SHP77 treated with DMSO at 0.1 percent for 48 hours (cell line): ENCODE data around the gene ANKS1A.
"Not testable (repeated sequence)": the region's sequence is repeated elsewhere in the genome, so short reads cannot be mapped to it uniquely, and the experiment has no call there.

Experiments
- DNase-seq: peaks from one replicate; lab custom pipeline; 2025; lab: John Stamatoyannopoulos, UW

Gene ANKS1A

DNA sequence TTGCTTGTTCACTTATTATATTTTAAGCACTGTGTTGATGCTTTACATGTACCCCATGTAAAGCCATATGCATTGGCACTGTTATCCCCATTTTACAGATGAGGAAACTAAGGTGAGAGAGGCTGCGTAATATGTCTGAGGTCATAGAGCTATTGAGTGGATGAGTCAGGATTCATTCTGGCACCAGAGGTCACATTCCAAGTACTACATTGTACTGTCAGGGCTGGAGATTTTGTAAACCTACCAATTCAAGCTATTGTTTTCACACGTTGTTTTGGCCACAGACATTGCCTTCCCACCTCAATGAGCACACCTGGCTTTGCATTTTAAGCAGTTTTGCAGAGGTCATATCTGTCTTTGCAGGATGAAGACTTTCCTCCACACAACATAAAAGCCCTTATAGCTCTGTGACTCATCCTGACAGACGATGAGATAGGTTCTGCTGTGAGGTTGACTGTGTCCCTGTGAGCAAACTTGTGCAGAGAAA is 33.2 kb downstream of the ANKS1A start:
- DNase-seq: no peak

DNA sequence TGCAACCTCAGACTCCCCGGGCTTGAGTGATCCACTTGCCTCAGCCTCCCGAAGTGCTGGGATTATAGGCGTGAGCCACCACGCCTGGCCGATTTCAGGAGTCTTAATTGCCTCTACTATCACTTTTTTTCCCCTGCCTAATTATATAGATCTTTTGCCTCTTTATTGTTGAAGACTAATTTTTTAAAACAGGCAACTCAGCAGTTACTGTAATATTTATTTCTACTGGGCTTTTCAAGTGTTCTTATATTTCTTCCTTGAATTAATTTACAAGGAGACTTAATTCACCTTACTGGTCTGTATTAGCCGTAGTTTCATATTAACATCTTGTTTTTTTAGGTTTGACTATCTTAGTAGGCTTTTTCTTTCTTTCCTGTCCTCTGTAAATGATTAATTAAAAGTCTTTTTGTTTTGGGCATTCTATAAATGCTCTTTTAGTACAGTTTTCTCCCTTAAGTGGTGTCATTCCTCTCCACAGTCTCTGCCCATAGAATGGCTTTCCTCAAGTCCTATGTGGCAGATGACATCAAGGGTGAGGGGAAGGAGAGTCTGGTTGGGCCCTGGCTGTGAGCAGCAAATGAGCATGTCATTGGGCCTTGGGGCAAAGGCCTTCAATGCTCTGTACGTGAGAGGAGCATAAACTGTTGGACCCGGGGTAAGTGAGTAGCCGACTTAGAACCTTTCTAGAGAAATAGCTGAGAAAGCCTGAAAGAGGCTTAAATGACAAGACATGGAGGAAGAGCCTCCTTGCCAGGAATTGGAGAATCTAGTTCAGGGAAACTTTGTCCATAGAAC is 36.0 kb downstream of the ANKS1A start:
- DNase-seq: no peak

DNA sequence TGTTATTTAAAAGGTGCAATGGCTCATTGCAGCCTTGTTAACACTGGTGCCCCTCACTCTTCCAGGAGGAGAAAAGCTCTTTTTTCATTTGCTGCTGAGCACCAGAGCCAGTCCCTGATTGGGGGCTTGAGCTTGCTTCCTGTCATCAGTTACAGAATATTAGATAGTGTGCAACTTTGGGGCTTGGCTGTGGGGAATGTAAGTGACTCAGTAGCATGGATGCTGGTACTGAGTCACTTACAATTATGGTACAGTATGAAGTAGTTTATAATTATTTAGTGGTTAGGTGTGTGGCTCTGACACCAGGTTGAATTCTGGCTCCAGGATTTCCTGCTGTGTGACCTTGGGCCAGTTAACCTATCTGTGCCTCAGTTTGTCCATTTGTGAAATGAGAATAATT is 37.6 kb downstream of the ANKS1A start:
- DNase-seq: no peak

DNA sequence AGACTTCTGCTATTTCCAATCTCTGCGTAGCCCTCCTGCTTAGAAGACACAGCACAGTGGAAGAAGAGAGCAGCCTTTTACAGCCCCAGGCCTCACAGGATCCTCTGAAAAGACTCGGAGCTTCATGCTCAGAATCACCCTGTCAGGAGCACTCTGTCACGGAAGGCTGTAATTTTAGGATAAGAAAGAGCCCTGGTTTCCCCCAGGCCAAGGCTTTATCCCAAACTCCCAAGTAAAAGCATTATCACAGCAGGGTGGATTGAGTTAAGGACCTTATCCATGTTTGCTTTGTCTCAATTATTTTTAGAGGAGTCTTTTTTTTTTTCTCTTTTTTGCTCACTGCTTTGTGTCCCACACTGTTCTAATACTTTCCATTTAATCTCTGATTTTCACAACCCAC is 39.2 kb downstream of the ANKS1A start:
- DNase-seq: no peak

DNA sequence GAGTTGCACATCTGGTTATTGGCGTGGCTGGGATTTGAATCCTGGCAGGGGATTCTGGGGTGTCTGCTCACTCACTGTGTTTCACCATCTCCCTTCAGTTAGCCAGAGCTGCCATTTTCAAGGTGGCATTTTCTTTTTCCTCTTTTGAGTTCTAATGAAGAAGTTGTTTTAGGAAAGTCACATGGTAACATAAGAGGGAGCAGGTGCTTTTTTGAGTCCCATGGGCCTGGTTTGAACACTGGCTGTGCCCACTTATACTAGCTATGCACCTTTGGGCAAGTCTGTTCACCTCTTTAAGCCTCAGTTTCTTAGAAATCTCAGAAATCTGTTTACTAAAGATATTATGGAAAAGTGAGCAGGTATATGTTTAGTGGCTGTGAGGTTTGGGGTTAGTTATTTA is 39.6 kb downstream of the ANKS1A start:
- DNase-seq: no peak

DNA sequence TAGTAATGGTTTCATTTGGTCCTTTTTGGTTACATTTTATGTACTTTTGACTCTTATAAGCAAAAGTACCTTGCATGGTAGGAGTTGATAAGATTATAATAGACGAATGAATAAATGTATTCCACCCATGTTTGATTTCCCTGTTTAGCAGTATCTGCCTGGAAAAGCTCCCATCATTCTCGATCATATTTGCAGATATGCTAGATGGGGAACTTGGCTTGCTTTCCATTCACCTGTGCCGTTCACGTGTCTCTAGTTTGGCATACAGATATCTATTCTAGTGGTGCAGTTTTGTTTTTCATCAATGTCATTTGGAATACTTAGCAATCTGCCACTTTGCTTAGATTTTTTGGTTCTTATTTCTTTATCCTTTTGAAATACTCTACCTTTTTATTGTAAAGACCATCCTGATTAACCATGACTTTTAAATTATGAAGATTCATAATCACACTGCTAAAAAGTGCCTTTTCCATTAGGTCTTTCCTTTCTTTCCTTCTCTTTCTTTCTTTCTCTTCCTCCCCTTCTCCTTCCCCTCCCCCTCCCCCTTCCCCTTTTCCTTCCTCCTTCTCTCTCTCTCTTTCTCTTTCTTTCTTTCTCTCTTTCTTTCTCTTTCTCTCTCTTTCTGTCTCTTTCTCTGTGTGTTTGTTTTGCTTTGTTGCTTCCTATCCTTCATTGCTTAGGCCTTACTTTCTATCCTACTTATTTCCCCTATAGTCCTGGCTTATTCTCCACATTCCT is 40.4 kb downstream of the ANKS1A start:
- DNase-seq: no peak

DNA sequence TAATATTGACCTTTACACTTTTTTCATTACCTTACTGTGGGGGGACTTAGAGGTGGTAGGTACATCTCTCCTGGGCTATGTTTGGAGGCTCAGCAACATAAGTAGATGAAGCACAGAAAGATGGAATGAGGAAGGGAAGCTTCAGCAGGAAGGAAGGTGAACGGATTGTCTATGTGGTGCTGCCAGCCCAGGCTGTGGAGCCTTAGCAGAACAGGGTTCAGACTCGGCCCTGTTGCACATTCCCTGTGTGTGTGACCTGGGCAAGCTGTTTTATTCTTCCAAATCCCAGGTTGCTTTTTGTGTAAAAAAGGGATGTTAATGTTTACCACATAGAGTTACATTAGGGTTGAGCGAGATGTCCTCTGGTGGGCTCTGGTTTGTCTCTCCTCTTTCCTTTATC is 41.2 kb downstream of the ANKS1A start:
- DNase-seq: no peak

DNA sequence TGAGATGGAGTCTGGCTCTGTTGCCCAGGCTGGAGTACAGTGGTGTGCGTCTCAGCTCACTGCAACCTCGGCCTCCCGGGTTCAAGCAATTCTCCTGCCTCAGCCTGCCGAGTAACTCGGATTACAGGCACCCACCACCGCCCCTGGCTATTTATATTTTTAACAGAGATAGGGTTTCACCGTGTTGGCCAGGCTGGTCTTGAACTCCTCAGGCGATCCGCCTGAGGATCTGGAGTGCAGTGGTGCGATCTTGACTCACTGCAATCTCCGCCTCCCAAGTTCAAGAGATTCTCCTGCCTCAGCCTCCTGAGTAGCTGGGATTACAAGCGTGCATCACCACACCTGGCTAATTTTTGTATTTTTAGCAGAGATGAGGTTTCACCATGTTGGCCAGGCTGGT is 43.1 kb downstream of the ANKS1A start:
- not testable (repeated sequence) for DNase-seq

DNA sequence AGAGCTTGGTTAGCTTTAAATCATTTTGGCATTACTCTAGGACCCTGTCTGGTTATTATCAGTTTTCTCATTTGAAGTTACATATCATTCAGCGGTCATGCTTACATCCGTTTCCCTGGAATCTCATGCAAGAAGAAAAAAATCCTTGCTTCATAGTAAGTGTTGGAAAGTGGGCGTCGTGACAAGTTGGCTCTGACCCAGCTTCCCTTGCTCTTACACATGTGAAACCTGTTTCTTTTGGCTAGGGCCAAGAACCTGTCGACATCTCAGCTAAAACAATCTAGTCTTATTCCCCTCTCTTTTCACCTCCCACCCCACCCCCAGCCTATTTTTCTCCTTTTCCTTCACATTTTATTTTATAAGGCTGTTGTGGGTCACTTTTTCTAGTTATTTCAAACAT is 45.5 kb downstream of the ANKS1A start:
- DNase-seq: no peak

DNA sequence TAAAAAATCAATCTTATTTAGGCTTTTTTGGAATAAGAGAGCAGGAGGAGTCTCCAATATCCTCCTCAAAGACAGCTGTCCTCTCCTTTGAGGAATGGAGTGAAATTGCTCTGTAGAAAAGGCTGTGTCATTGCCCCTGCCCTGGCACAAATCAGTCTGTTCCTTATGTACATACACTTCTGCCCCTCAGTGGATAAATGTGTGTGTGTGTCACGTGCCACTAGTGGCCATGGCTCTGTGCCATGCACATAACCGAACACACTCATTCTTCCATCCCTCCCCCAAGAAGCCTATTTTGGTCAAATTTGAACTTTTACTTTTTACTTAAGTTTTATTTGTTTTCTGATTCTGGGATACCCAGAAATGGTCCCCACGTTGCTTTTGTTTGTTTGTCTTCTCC is 49.2 kb downstream of the ANKS1A start:
- no peak for DNase-seq

DNA sequence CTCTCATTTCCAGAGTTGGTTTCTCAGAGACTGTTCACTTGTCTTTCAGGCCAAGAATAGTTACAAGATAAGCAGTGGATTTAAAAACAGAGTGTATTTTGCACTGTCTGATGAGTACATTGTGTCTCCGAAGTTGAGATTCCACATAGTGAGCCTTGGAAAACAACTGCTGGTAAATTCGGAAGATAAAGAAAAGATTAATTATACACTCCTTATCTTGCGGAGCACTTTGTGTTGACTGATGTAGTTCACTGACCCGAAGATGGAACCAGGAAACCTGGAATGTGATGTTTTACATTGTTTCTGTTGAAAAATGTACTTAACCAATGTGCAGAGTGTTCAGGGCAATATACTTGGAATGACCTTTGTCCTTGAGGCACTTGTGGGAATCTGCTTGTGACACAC is 51.0 kb downstream of the ANKS1A start:
- no peak for DNase-seq

DNA sequence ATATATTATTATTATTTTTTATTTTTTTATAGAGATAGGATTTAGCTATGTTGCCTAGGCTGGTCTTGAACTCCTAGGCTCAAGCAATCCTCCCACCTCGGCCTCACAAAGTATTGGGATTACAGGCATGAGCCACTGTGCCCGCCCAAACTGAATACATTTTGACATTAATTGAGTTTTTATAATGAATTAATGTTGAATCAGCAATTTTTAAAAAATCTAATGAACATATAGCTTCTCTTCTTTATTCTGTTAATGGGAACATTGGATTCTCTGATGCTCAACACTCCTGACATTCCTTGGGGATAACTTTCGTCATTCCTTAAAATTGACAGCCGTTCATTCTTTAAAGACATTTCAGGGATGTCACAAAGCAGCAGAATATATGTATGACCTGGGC is 52.4 kb downstream of the ANKS1A start:
- DNase-seq: no peak

DNA sequence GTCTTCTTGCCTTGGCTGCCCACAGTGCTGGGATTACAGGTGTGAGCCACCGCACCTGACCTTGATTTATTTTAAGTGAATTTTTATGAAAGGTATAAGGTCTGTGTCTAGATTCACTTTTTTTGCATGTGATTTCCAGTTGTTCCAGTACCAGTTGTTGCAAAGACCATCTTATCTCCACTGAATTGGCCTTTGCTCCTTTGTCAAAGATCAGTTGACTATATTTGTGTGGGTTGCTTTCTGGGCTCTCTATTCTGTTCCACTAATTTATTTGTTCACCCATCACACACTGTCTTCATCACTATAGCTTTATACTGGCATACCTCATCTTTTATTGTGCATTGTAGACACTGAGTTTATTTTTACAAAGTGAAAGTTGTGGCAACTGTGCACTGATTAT is 56.3 kb downstream of the ANKS1A start:
- no peak for DNase-seq

DNA sequence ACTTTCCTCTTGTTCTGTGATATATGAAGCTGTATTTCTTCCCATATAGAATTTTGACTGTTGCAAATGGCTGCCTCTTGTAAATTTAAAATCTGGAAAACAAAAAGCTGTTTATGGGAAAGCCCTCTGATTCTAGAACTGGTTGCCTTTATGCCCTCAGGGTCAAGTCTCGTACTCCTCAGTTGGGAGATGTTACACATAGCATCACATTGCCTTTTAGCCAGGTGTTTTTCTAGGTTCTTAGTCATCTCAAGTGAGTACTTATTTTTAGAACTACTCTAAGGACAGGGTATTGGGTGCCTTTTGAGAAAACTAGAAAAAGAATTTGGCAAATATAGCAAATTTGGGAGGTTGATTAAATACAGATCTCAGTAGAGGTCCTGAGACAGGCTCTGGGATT is 58.5 kb downstream of the ANKS1A start:
- no peak for DNase-seq

DNA sequence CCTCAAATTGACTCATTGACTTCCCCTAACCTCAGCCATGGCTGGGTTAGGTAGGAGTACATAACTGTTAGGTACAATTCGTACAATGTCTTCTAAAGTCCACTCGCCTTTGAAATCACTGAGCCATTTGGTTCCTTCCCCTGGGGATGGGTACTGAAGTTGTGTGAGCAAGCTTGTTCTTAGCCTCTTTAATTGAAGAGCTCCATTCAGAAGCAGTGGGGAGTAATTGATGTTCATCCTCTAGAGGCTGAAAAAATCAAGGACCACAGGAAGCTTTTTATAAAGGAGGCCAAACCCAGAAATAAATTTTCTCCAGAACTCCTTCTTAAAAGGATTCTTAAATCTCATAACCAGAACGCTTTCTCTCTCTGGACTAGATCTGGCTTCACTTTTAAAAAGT is 60.6 kb downstream of the ANKS1A start:
- DNase-seq: no peak

DNA sequence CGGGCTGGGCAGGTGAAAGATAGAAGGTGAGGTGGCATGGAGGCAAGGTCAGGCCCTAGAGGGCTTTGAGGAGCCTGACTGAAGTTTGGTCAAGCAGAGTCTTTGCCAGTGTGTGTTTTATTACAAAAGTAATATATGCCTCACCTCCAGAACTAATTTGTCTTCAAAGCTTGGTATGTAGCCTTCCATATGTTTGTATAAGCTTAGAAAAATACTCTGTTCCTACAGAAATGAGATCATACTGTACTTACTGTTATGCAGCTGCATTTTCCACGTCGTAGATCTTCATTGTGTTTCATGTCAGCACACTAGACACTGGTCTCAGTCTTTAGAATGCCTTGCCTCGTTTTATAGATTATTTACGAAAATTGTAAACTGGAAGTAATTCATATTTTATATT is 61.8 kb downstream of the ANKS1A start:
- no peak for DNase-seq

DNA sequence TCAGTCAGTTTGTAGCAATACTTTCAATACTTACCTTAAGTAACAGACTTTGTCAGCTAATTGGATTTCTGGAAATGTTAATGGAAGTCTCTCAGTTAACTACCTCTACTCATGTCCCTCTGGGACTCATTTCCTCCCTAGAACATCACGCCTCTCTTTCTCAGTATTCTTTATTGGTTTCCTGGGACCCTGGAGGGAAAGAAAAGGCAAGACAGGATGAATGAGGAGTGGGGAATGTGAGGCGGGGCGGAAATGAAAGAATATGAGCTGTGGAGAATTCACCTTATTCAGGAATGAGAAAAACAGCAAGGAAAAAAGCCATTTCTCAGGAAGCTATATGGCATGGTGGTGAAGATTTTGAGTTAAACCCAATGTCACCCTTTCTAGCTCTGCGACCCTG is 62.7 kb downstream of the ANKS1A start:
- no peak for DNase-seq

DNA sequence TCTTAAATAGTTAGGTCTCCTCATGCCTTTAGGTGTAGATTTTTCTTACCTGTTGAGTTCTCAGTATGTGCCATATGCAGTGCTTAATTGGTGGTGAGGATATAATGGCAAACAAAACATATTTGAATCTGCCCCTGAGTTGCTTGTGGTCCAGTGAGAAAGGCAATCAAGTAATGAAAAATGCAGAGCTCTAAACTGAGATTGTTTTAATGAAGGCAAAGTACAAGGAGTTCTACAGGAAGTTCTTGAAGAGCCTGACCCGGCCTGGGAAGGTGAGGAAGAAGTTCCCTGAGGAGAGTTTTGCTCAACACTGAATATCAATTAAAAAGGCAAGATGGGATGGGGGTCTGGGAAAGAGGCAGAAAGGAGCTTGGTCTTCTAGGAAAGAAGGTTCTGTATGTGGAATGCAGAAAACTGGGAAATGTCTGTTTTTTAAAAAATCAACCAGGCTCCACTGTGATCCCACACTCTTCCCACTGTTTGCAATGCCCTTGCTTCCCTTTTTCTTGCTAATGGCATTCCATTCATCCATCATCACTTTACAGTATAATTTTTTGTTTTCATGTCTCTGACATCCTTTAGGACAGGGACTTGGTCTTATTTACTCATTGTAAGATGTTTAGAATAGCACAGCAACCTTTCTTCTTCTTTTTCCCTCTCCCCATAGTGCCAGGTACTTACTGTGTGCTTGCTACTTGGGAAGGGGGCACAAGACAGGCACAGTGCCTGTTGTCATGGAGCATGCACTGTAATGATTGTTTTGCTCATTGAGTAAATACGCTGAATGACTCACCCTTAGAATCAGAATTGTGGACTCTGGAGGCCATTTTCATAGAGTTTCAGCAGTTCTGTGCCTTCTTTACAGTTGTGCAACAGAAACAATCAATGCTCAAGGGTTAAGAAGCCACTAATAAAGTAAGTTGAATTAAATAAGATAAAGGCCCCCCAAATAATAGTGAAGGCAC is 64.3 kb downstream of the ANKS1A start:
- no peak for DNase-seq

DNA sequence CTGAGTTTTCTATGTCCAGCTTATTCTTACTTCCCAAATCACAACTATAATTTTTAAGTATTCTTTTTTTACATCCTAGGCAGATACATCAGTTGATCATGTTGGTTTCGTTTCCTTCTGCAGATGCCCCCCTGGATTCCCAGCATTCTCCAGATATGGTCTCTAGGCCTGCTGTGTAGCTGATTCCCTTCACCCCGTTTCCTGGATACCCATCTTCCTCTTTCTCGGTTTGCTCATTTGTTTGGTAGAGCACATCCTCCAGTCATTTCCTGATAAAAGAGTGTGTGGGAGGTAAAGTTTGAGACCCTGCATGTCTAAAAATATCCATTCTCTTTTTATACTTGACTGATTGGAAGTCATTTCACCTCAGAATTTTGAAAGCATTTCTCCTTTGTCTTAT is 66.4 kb downstream of the ANKS1A start:
- DNase-seq: no peak

DNA sequence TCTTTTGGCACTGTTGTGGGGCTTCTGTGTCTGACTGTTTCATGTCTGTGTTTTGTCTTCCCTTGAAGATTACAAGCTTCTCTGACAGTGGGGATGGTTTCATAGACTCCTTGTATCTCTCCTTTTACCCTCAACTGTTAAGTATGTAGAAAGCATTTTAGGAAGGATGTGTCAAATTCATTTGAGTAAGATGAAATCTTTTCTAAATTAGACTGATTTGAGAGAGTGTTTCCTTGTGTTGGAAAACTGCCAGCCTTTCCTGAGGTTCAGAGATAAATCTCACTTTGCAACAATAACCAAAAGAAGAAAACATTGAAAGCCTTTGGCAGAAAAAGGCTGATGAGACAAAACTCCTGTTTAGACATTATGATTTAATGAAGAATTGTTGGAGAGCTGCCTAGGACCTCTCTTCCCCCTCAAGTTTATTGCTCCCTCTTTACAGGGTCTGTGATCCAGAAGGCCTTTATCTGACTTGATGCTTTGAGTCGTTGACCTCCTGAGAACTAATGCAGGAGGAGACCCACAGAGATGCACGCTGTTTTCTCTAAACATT is 68.3 kb downstream of the ANKS1A start:
- DNase-seq: no peak

DNA sequence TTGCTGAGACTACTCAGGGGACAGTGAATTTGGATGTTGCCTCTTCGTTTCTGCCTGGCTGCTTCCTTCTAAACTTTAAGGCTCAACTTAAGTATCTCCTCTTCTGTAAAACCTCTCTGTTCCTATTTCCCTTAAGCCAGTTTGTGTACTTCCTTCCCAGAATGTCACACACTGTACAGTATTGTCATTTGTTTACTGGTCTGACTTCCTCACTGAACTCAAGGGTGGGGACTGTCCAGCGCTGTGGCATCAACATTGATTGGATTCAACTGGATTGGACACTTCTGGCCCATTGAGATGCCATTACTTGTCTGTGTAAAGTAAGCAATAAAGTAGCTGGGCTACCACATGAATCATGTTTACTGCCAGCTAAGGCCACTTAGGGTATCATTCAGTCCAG is 69.7 kb downstream of the ANKS1A start:
- DNase-seq: no peak

DNA sequence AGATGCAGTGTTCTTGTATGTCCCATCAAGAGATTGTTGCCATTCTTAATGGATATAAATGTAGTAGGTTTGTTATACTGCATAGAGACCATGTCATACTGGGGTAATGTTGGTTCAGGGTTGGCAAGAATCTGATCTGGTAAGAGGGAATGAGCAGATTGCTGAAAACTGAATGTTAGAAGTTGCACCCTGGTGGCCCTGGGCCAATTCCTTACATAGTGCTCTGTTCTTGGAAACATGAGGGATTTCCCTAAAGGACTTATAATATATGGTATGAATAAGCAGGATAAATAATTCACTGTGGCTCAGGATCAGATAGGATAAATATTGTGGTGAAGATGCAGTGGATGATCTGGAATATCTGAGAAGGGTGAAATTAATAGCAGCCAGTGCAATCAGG is 70.2 kb downstream of the ANKS1A start:
- no peak for DNase-seq
